SU-DHL-6 (cell line): ENCODE results near the gene EXOC6B.

Experiments used
- EZH2phosphoT487 ChIP-seq: fragments of 200-600 bp; sonication (generic), shearing (Covaris generic); conservative IDR thresholded peaks from 2 replicates; pipeline ENCODE4 v1.6.1; 2018; ENCODE audit warnings: mild to moderate bottlenecking, antibody characterized with exemption, low read length, moderate library complexity, mixed read lengths
- TF ChIP-seq, protein P1 (sequence below): fragments of 200-600 bp; sonication (generic); IDR thresholded peaks from one replicate; pipeline ENCODE4 v1.5.1; 2017; ENCODE audit warnings: antibody characterized with exemption, mild to moderate bottlenecking, low read length, moderate library complexity; ENCODE audit not compliant: insufficient read depth, poor library complexity, severe bottlenecking

- TF ChIP-seq, protein P1, sequence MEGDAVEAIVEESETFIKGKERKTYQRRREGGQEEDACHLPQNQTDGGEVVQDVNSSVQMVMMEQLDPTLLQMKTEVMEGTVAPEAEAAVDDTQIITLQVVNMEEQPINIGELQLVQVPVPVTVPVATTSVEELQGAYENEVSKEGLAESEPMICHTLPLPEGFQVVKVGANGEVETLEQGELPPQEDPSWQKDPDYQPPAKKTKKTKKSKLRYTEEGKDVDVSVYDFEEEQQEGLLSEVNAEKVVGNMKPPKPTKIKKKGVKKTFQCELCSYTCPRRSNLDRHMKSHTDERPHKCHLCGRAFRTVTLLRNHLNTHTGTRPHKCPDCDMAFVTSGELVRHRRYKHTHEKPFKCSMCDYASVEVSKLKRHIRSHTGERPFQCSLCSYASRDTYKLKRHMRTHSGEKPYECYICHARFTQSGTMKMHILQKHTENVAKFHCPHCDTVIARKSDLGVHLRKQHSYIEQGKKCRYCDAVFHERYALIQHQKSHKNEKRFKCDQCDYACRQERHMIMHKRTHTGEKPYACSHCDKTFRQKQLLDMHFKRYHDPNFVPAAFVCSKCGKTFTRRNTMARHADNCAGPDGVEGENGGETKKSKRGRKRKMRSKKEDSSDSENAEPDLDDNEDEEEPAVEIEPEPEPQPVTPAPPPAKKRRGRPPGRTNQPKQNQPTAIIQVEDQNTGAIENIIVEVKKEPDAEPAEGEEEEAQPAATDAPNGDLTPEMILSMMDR = no peak
- no peak for TF ChIP-seq EZH2phosphoT487
These were observed 679.2 kb downstream of the EXOC6B start for GRCh38 chr2:72146347-72147302.
